Activated CD8-positive, alpha-beta T cell treated with anti-CD3 and anti-CD28 coated beads, Interleukin-2, amount 10 ng/mL, durations not matched to agents 7 days and 5 days (primary cell): ENCODE measurements around the gene GSTA5. TPM values are rescaled to one million over a fixed set of nuclear protein-coding genes. Genes with fewer than 3 reads are reported as not detected.
A peak's percentile ranks its signal among the peaks of the same experiment; 100 is the strongest.
"Not testable (repeated sequence)": the region's sequence is repeated elsewhere in the genome, so short reads cannot be mapped to it uniquely, and the experiment has no call there.

Experiments used
- ATAC-seq: fragments of 150-1000 bp; cut with Tn5 transposase; one replicate; pipeline ENCODE4 v1.10.0; 2021; ENCODE audit warnings: moderate library complexity
- CTCF ChIA-PET: fragments of 350-600 bp; sonication (Branson Sonifier 250); formaldehyde crosslinking; loops from one replicate; lab custom pipeline; 2021; ENCODE audit warnings: antibody characterized with exemption; lab: Charles Lee
- POLR2A ChIA-PET: fragments of 350-600 bp; sonication (Branson Sonifier 250); formaldehyde crosslinking; loops from one replicate; lab custom pipeline; 2021; ENCODE audit warnings: antibody characterized with exemption; lab: Charles Lee
- DNase-seq: peaks from one replicate; pipeline ENCODE4 v3.0.0-alpha.2; 2020
- H3K27ac Mint-ChIP-seq: one replicate; pipeline ENCODE4 v1.8.0; 2021; ENCODE audit warnings: mild to moderate bottlenecking, mixed read lengths
- H3K27me3 Mint-ChIP-seq: one replicate; pipeline ENCODE4 v1.8.0; 2021; ENCODE audit warnings: low read depth, mixed read lengths
- H3K36me3 Mint-ChIP-seq: one replicate; pipeline ENCODE4 v1.8.0; 2021; ENCODE audit warnings: low read depth, mixed read lengths
- H3K4me1 Mint-ChIP-seq: one replicate; pipeline ENCODE4 v1.8.0; 2021; ENCODE audit warnings: low read depth, mixed read lengths
- H3K4me3 Mint-ChIP-seq: one replicate; pipeline ENCODE4 v1.8.0; 2021; ENCODE audit warnings: mild to moderate bottlenecking, mixed read lengths
- H3K9me3 Mint-ChIP-seq: one replicate; pipeline ENCODE4 v1.8.0; 2022; ENCODE audit warnings: mixed read lengths; ENCODE audit not compliant: insufficient read depth
- total RNA-seq, 2 experiments: library from RNA; stranded (reverse); gene quantifications; one replicate each; pipeline ENCODE4 v1.2.3, GENCODE V29; 2021

The GSTA5 gene
- total RNA-seq, 2 experiments from 2014 or later, result not detected

DNA sequence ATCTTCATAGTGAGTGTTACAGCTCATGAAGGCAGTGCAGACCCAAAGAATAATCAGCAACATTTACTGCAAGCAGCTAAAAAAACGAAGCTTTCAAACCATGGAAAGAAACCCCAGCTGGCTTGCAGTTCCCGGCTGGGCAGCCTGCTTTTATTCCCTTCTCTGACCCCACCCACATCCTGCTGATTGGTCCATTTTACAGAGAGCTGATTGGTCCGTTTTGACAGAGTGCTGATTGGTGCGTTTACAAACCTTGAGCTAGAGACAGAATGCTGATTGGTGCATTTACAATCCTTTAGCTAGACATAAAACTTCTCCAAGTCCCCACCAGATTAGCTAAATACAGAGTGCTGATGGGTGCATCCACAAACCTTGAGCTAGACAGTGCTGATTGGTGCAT, 12.0 kb downstream of the GSTA5 start:
- ATAC-seq, H3K36me3 Mint-ChIP-seq, CTCF ChIA-PET, H3K4me3 Mint-ChIP-seq, POLR2A ChIA-PET, H3K9me3 Mint-ChIP-seq, DNase-seq, H3K27me3 Mint-ChIP-seq, H3K27ac Mint-ChIP-seq, H3K4me1 Mint-ChIP-seq: not testable (repeated sequence)

DNA sequence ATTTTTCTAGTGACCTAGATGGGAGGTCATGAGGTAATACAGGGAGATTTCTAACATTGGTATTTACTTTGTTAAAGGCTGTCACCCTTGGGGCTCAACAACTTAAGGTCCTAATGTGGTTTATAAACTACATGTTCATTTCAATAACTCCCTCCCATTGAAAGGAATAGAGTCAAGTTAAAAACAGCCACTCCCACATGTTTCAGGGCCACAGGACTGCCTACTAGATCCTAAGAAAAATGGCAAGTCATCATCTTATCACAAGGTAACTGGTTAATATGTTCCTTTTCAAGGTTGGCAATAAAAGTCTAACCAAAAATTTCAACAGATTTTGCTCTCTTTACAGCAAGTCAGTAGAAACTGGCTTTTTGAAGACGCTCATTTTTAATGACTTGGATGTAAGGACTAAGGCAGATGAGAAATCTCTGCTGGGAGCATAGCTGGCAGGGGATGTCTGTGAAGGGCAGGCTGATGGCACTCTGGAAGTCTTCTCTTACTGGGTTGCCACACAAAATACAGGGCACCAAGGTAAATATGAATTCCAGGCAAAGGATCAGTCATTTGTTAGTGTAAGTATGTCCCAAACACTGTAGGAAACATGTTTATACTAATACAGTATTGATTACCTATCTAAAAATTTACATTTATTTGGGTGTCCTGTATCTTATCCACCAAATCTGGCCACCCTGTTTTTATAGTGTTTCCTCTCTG, 13.4 kb downstream of the GSTA5 start:
- H3K9me3 Mint-ChIP-seq, POLR2A ChIA-PET: not testable (repeated sequence)

DNA sequence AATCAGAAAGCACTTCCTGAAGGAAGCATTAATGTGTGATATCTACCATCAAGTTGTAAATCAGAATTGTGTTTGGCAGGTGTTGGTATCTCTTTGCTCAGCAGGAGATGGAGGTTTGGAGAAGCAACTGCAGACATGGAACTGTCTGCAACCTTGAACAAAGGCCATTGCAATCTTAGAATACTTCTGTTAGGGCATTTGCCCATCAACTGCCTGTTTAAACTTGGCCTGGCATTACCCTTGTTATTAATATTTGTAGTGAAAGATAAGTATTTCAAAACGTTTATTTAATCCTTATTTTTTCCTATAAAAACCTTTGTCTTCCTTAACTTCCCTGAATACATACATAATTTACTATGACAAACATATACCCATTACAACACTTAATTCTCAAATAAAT, 14.1 kb downstream of the GSTA5 start:
- no peak for DNase-seq
- no peak overlapping the region for H3K27ac Mint-ChIP-seq
- H3K9me3 Mint-ChIP-seq, result no peaks in the 10 kb centered on the region
- ChIA-PET POLR2A (no interaction called here), CTCF (no interaction called here)
- no peaks in the 10 kb centered on the region for H3K36me3 Mint-ChIP-seq
- no peak for ATAC-seq
- H3K4me1 Mint-ChIP-seq, result no peaks in the 10 kb centered on the region
- H3K4me3 Mint-ChIP-seq, result no peak overlapping the region
- H3K27me3 Mint-ChIP-seq, result no peaks in the 10 kb centered on the region

More for the DNA sequence above, 13.4 kb downstream of the GSTA5 start:
- H3K4me3 Mint-ChIP-seq, H3K27ac Mint-ChIP-seq, H3K27me3 Mint-ChIP-seq, DNase-seq, CTCF ChIA-PET, H3K36me3 Mint-ChIP-seq, ATAC-seq, H3K4me1 Mint-ChIP-seq: not testable (repeated sequence)

DNA sequence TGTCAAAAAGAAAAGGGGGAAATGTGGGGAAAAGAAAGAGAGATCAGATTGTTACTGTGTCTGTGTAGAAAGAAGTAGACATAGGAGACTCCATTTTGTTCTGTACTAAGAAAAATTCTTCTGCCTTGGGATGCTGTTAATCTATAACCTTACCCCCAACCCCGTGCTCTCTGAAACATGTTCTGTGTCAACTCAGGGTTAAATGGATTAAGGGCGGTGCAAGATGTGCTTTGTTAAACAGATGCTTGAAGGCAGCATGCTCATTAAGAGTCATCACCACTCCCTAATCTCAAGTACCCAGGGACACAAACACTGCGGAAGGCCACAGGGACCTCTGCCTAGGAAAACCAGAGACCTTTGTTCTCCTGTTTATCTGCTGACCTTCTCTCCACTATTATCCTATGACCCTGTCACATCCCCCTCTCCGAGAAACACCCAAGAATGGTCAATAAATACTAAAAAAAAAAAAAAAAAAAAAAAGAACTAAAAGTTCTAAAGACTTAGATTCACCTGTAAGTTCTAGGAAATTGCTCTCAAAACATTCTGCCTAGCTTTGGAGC, 14.6 kb downstream of the GSTA5 start:
- H3K9me3 Mint-ChIP-seq, H3K27ac Mint-ChIP-seq, H3K4me1 Mint-ChIP-seq, ATAC-seq, CTCF ChIA-PET, POLR2A ChIA-PET, H3K36me3 Mint-ChIP-seq, H3K4me3 Mint-ChIP-seq, DNase-seq, H3K27me3 Mint-ChIP-seq: not testable (repeated sequence)

DNA sequence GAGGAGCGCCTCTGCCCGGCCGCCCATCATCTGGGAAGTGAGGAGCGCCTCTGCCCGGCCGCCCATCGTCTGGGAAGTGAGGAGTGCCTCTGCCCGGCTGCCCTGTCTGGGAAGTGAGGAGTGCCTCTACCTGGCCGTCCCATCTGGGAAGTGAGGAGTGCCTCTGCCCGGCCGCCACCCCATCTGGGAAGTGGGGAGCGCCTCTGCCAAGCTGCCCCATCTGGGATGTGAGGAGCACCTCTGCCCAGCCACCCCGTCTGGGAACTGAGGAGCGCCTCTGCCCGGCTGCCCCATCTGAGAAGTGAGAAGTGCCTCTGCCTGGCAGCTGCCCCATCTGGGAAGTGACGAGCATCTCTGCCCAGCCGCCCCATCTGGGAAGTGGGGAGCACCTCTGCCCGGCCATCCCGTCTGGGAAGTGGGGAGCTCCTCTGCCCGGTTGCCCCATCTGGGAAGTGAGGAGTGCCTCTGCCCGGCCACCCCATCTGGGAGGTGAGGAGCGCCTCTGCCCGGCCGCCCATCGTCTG, 15.3 kb downstream of the GSTA5 start:
- H3K27ac Mint-ChIP-seq, DNase-seq, H3K36me3 Mint-ChIP-seq, H3K4me3 Mint-ChIP-seq, POLR2A ChIA-PET, ATAC-seq, H3K27me3 Mint-ChIP-seq, H3K9me3 Mint-ChIP-seq, H3K4me1 Mint-ChIP-seq, CTCF ChIA-PET: not testable (repeated sequence)

GRCh38 chr6:52821842-52822241, 18.8 kb downstream of the GSTA5 start:
- no peak overlapping the region for H3K27ac Mint-ChIP-seq
- H3K9me3 Mint-ChIP-seq, result no peaks in the 10 kb centered on the region
- no peaks in the 10 kb centered on the region for H3K36me3 Mint-ChIP-seq
- H3K4me1 Mint-ChIP-seq, result no peaks in the 10 kb centered on the region
- no peaks in the 10 kb centered on the region for H3K27me3 Mint-ChIP-seq
- no peak overlapping the region for H3K4me3 Mint-ChIP-seq
- ATAC-seq, result no peak
- DNase-seq, result no peak
- ChIA-PET POLR2A (no interaction called here), CTCF (no interaction called here)

DNA sequence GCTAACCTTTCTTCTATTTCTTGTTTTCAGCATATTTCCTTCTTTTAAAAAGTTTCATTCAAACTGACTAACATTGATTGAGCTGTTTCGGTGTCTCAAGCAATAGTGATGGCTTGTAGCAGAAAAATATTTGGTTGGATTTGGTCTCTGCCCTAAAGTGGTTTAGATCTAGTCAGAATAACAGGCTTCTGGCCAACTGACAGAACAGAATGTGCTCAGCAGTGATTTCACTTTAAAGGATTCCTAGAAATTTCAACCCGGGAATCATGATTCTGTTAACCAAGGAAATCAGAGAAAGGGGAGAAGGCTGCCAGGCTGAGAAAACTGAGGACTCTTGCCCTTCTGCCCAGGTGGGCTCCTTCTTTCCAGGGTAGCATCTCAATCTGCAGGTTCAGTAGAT, 20.4 kb downstream of the GSTA5 start:
- ChIA-PET CTCF (no interaction called here), POLR2A (no interaction called here)
- no peak overlapping the region for H3K4me3 Mint-ChIP-seq
- H3K36me3 Mint-ChIP-seq, result no peaks in the 10 kb centered on the region
- H3K4me1 Mint-ChIP-seq, result no peaks in the 10 kb centered on the region
- ATAC-seq (no peak), DNase-seq (no peak)
- H3K9me3 Mint-ChIP-seq, result no peaks in the 10 kb centered on the region
- H3K27ac Mint-ChIP-seq, result no peak overlapping the region
- H3K27me3 Mint-ChIP-seq, result no peaks in the 10 kb centered on the region

DNA sequence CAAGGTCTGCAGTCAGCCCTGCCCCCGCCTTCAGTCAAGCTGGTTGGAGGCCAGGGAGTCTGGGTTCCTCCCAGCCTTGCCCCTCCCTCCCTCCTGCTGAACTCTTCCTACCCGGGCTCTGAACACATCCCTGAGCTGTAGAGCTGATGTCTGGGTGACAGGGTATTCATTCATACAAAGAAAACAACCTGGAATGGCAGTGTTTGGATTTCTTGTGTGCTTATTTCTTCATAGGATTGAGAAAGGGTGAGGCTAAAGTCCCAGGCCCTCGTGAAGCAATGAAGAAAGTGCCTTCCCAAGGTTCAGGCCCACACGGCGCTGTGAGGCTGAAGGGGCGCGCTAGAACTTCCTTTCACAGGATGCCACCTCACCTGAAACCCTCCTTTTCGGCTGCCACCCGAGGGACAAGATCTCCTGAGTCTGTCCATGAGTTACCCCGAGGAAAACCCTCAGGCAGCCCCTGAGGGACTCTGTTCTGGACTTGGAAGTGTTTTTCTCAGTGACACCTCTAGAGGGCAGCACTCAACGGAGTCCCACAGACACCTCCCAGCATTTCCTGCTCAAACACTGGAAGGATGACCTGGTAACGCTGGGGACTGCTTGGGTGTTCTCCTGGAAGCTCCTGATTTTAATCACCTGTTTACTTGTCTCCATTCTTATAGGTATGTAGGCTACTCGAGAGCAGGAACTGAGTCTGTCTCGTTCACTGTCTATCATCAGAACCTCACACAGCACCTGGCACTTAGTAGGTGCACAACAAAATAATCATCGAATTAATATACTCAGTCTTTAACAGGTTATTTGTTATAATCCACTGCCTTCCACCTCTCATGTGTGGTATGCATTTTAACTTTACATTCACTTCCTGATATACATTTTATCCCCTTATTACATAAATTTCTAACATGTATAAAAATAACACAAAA, 25.2 kb downstream of the GSTA5 start:
- Mint-ChIP-seq H3K27ac (no peak overlapping the region), H3K36me3 (no peaks in the 10 kb centered on the region), H3K4me3 (no peak overlapping the region), H3K27me3 (peaks cover 2% of the 10 kb centered on the region), H3K4me1 (no peaks in the 10 kb centered on the region), H3K9me3 (no peaks in the 10 kb centered on the region)
- DNase-seq (peak; percentile 55), ATAC-seq (peak; percentile 78)
- ChIA-PET CTCF (no interaction called here), POLR2A (no interaction called here)

- POLR2A ChIA-PET, H3K27me3 Mint-ChIP-seq, ATAC-seq, DNase-seq, H3K9me3 Mint-ChIP-seq, H3K36me3 Mint-ChIP-seq, H3K4me1 Mint-ChIP-seq, H3K27ac Mint-ChIP-seq, H3K4me3 Mint-ChIP-seq: not testable (repeated sequence)
- CTCF ChIA-PET, result interaction anchor here (1.5 kb wide), 1 partner anchor 248 kb away, joined by 4 read pairs; no protein-coding TSS in a partner anchor
Observed at GRCh38 chr6:52814545-52814944, 26.1 kb downstream of the GSTA5 start.

DNA sequence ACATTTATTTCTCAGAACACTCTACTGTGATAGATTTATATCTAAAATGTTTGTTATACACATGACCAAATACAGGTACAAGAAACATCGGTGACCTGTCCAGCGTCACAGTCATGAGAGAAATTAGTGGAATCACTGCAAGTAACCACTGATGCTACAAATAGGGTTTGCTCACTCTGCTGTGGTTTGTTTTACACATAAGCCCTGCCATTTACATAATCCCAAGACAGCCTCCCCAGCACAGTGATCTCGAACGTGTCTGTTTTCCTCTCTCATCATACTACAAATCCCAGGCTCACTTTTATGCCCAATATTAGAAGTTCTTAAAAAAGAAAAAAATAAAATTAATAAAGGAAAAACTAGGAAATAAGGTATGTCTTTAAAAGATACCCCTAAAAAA, 30.8 kb downstream of the GSTA5 start:
- CTCF ChIA-PET, DNase-seq, H3K27me3 Mint-ChIP-seq, H3K9me3 Mint-ChIP-seq, H3K4me3 Mint-ChIP-seq, POLR2A ChIA-PET, H3K36me3 Mint-ChIP-seq, ATAC-seq, H3K27ac Mint-ChIP-seq, H3K4me1 Mint-ChIP-seq: not testable (repeated sequence)

- H3K27me3 Mint-ChIP-seq, result peaks cover 9% of the 10 kb centered on the region
- no peaks in the 10 kb centered on the region for H3K4me1 Mint-ChIP-seq
- no peak overlapping the region for H3K27ac Mint-ChIP-seq
- ATAC-seq (no peak), DNase-seq (no peak)
- H3K9me3 Mint-ChIP-seq, result no peaks in the 10 kb centered on the region
- ChIA-PET POLR2A (no interaction called here), CTCF (no interaction called here)
- no peak overlapping the region for H3K4me3 Mint-ChIP-seq
- no peaks in the 10 kb centered on the region for H3K36me3 Mint-ChIP-seq
Observed at GRCh38 chr6:52808660-52809059, 32.0 kb downstream of the GSTA5 start.
